HG02588 (cell line): ENCODE results near the gene FAM174B.

Experiments used
- ATAC-seq: cut with Tn5 transposase; IDR thresholded peaks from one replicate; pipeline ENCODE4 v1.9.1; 2021; ENCODE audit warnings: mild to moderate bottlenecking, moderate library complexity; ENCODE audit not compliant: unreplicated experiment

The FAM174B gene

GRCh38 chr15:92602267-92602593 lies 53.3 kb downstream of the FAM174B start:
- no peak for ATAC-seq

- ATAC-seq, result no peak
Observed at GRCh38 chr15:92601592-92602266, 53.8 kb downstream of the FAM174B start.

- ATAC-seq, result no peak
Observed at GRCh38 chr15:92600856-92601255, 54.7 kb downstream of the FAM174B start.

- no peak for ATAC-seq
Observed at GRCh38 chr15:92599394-92599970, 56.1 kb downstream of the FAM174B start.

- ATAC-seq, result no peak
Observed at GRCh38 chr15:92597548-92597947, 58.0 kb downstream of the FAM174B start.

GRCh38 chr15:92596623-92597022 lies 59.0 kb downstream of the FAM174B start:
- ATAC-seq, result no peak

GRCh38 chr15:92595506-92596381 lies 59.8 kb downstream of the FAM174B start:
- no peak for ATAC-seq

GRCh38 chr15:92591275-92591674 lies 64.3 kb downstream of the FAM174B start:
- no peak for ATAC-seq

- no peak for ATAC-seq
Observed at GRCh38 chr15:92586966-92587365, 68.6 kb downstream of the FAM174B start.

GRCh38 chr15:92586383-92586942 lies 69.1 kb downstream of the FAM174B start:
- no peak for ATAC-seq

- no peak for ATAC-seq
Observed at GRCh38 chr15:92584105-92584504, 71.5 kb downstream of the FAM174B start.

- ATAC-seq, result no peak
Observed at GRCh38 chr15:92583096-92584034, 72.2 kb downstream of the FAM174B start.

- ATAC-seq, result no peak
Observed at GRCh38 chr15:92582206-92582605, 73.4 kb downstream of the FAM174B start.

- ATAC-seq, result no peak
Observed at GRCh38 chr15:92580933-92581445, 74.6 kb downstream of the FAM174B start.

GRCh38 chr15:92580521-92580920 lies 75.1 kb downstream of the FAM174B start:
- no peak for ATAC-seq

GRCh38 chr15:92579931-92580470 lies 75.6 kb downstream of the FAM174B start:
- ATAC-seq, result no peak

GRCh38 chr15:92579486-92579885 lies 76.1 kb downstream of the FAM174B start:
- ATAC-seq, result no peak

GRCh38 chr15:92578096-92578835 lies 77.3 kb downstream of the FAM174B start:
- no peak for ATAC-seq

- ATAC-seq, result no peak
Observed at GRCh38 chr15:92576597-92577200, 78.9 kb downstream of the FAM174B start.
